HG03103 (cell line): ENCODE measurements around the gene NPDC1.

Source experiments
- ATAC-seq: cut with Tn5 transposase; IDR thresholded peaks from one replicate; pipeline ENCODE4 v1.9.1; 2021; ENCODE audit warnings: low read depth; ENCODE audit not compliant: unreplicated experiment

The NPDC1 gene, protein sequence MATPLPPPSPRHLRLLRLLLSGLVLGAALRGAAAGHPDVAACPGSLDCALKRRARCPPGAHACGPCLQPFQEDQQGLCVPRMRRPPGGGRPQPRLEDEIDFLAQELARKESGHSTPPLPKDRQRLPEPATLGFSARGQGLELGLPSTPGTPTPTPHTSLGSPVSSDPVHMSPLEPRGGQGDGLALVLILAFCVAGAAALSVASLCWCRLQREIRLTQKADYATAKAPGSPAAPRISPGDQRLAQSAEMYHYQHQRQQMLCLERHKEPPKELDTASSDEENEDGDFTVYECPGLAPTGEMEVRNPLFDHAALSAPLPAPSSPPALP

GRCh38 chr9:137046088-137046787 is at the start of gene NPDC1:
Gene NPDC1, minus strand, starts transcription at chr9:137046177. Its CDS starts 188 bp downstream, at chr9:137045989.
- ATAC-seq = no peak

- ATAC-seq = no peak
Measured at GRCh38 chr9:137089232-137089947, 43.4 kb upstream of the NPDC1 start.

DNA sequence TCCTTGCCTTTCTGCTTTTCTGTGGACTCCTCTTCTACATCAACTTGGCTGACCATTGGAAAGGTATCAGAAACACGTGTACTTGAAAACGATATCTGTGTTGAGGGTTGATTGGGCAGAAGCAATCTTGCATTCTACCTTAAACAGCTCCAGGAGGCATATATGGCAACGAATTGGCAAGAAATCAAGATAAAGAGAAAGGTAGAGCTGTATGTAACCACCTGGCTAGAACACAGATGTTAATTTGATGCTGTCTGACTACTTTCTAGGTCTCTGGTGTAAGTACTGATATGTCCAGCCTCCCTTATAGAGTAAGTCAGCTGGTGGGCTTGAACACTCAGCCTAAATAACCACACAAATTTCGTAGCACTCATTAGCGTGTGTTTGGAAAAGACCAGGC is 42.1 kb upstream of the NPDC1 start:
- ATAC-seq = no peak

- ATAC-seq = no peak
Measured at GRCh38 chr9:137087409-137087925, 41.5 kb upstream of the NPDC1 start.

- ATAC-seq = peak; percentile 81
Measured at GRCh38 chr9:137086531-137087408, 40.8 kb upstream of the NPDC1 start, which contains the start of gene MAN1B1. Gene MAN1B1, plus strand, starts transcription at chr9:137086985. Its CDS starts 15 bp downstream, at chr9:137087000.

- ATAC-seq = peak; percentile 3
Measured at GRCh38 chr9:137085920-137086530, 40.0 kb upstream of the NPDC1 start.

- ATAC-seq = no peak
Measured at GRCh38 chr9:137084526-137084925, 38.5 kb upstream of the NPDC1 start.

- ATAC-seq = no peak
Measured at GRCh38 chr9:137083394-137084004, 37.5 kb upstream of the NPDC1 start.

- no peak for ATAC-seq
Measured at GRCh38 chr9:137082925-137083290, 36.9 kb upstream of the NPDC1 start.

DNA sequence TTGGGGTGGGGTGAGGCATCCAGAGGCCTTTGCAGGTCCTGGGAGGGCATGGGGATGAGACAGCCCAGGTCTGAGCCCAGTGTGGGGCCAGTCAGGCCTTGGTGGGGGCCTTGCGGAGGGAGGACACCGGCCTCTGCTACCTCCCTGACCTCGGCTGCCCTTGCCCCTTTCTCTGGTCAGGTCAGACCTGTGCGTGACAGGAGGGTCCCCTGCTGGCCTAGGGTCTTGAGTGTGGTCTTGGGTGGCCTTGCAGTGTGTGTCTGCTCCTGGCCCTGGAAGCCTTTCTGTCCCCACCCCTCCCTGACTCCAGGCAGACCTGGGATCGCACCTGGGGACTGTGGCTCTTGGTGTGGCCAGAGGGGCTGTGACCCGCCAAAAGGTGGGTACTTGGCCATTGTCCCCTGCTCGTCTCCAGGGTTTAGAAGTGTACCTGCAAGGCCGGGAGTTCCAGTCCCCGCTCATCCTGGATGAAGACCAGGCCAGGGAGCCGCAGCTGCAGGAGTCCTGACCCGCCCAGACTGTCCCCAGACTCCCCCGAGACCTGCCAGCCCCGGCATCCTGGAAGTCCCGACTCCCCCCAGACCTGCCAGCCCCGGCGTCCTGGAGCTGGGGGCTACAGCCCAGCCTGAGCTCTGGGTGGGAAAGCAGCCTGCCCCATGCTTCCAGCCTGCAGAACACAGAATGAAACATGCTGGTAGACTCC is 36.4 kb upstream of the NPDC1 start:
- no peak for ATAC-seq

- ATAC-seq = no peak
Measured at GRCh38 chr9:137080260-137081122, 34.5 kb upstream of the NPDC1 start.

- ATAC-seq = no peak
Measured at GRCh38 chr9:137079401-137079787, 33.4 kb upstream of the NPDC1 start.

GRCh38 chr9:137078701-137079400 is 32.9 kb upstream of the NPDC1 start:
- no peak for ATAC-seq

DNA sequence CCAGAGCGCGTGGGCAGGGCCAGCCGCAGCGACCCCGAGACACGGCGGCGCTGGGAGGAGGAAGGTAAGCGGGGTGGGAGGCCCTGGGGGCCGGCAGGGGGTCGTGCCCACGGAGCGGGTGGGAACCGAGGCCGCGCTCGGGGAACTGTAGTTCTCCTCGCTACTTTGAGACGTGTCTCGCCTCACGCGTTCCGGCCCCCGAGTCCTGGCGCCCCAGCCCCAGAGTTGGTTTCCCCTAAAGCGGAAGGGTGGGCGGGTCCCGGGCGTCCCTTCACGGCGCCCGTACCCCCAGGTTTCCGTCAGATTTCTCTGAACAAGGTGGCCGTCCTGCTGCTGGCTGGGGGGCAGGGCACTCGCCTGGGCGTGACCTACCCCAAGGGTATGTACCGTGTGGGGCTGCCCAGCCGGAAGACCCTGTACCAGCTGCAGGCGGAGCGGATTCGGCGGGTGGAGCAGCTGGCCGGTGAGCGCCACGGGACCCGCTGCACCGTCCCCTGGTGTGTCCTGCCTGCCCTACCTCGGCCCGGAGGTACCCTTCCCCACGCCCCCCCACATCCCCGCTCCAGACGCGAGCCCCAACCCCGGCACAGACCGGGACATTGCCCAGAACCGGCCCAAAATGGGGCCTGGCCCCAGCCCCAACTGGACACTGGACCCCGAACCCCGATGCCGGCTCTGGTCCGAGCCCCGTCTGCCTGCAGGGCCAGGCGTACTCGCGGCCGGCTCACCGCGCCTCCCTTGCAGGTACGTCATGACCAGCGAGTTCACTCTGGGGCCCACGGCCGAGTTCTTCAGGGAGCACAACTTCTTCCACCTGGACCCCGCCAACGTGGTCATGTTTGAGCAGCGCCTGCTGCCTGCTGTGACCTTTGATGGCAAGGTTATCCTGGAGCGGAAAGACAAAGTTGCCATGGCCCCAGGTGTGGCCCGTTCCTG is 32.0 kb upstream of the NPDC1 start:
- no peak for ATAC-seq

GRCh38 chr9:137077010-137077747 is 31.2 kb upstream of the NPDC1 start, which contains the start of gene UAP1L1:
Gene UAP1L1, plus strand, starts transcription at chr9:137077517. Its CDS starts 16 bp downstream, at chr9:137077533.
- ATAC-seq = no peak
